K562 (cell line): ENCODE measurements around the gene RBM20. TPM values are rescaled to one million over a fixed set of nuclear protein-coding genes. Genes with fewer than 3 reads are reported as not detected.

Experiments
- ATAC-seq: fragments of 200-7000 bp; cut with Tn5 transposase; 3 replicates; pipeline ENCODE4 v1.9.1; 2020; ENCODE audit warnings: moderate library complexity
- BruUV-seq: library from RNA; stranded (reverse); fragments of 400-500 nt; replicated peaks from 2 replicates; lab custom pipeline; 2021; lab: Mats Ljungman, UMichigan
- CTCF ChIA-PET: fragments of 300-600 bp; formaldehyde crosslinking; extraction: SDS; loops from one replicate; lab custom pipeline; 2021; ENCODE audit warnings: low intra/inter-chr PET ratio; lab: Yijun Ruan, JAX
- POLR2A ChIA-PET: fragments of 300-600, 350-650 bp; sonication (Branson Sonifier 250); formaldehyde crosslinking; extraction: SDS; loops from one replicate; lab custom pipeline; 2021; ENCODE audit warnings: antibody characterized with exemption, inconsistent platforms; lab: Yijun Ruan, JAX
- DNase-seq, 4 experiments: peaks; one replicate each; pipeline versions ENCODE4 v3.0.0 to v3.0.0-alpha.2; 2011 to 2018; ENCODE audit warnings: low spot score in 3 of 4, mixed read lengths in 3 of 4; ENCODE audit errors: extremely low read depth in 1 of 4
- FAIRE-seq: peaks from 2 replicates; lab custom pipeline; 2011; peaks lifted over from hg19 to GRCh38; lab: Jason Lieb, UNC
- H2AFZ ChIP-seq: 2 replicates; pipeline ENCODE4 v1.6.0; 2011; ENCODE audit warnings: low read depth, low read length, control low read depth, inconsistent platforms
- H3K27ac ChIP-seq: fragments of 200-600 bp; 3 replicates; pipeline ENCODE4 v1.8.0; 2011; ENCODE audit warnings: low read depth, mild to moderate bottlenecking, control low read depth, inconsistent platforms, low read length, moderate library complexity, mixed read lengths; ENCODE audit errors: extremely low read depth
- H3K27me3 ChIP-seq, 2 experiments: fragments of 300-600 bp in 1 of 2; 2 replicates in 1 of 2; 3 replicates in 1 of 2; pipeline versions ENCODE4 v1.6.0 to v1.8.0; 2011; ENCODE audit warnings: inconsistent platforms in 2 of 2, low read length in 2 of 2, mild to moderate bottlenecking in 1 of 2, mixed read lengths in 1 of 2, moderate library complexity in 1 of 2; ENCODE audit not compliant: control insufficient read depth in 2 of 2, insufficient read depth in 2 of 2
- H3K36me3 ChIP-seq: fragments of 300-600 bp; 3 replicates; pipeline ENCODE4 v1.8.0; 2011; ENCODE audit warnings: mild to moderate bottlenecking, low read length, inconsistent platforms; ENCODE audit not compliant: control insufficient read depth, insufficient read depth
- H3K4me1 ChIP-seq, 2 experiments: fragments of 200-600 bp in 1 of 2; replicated peaks in 1 of 2; 2 replicates in 1 of 2; 3 replicates in 1 of 2; pipeline versions ENCODE4 v1.5.1 to v1.8.0; 2011; ENCODE audit warnings: inconsistent platforms in 2 of 2, low read length in 2 of 2, mild to moderate bottlenecking in 1 of 2, mixed read lengths in 1 of 2, moderate library complexity in 1 of 2; ENCODE audit not compliant: control insufficient read depth in 2 of 2, insufficient read depth in 2 of 2
- H3K4me2 ChIP-seq: 2 replicates; pipeline ENCODE4 v1.6.1; 2011; ENCODE audit warnings: low read length, control low read depth, inconsistent platforms, mixed read lengths; ENCODE audit not compliant: insufficient read depth
- H3K4me3 ChIP-seq: fragments of 200-600 bp; sonication (generic), shearing (Covaris generic); 2 replicates; pipeline ENCODE4 v1.5.1; 2016; ENCODE audit warnings: control low read depth, inconsistent platforms
- H3K79me2 ChIP-seq: fragments of 200-600 bp; 3 replicates; pipeline ENCODE4 v1.8.0; 2011; ENCODE audit warnings: low read length, inconsistent platforms; ENCODE audit not compliant: control insufficient read depth, insufficient read depth
- H3K9ac ChIP-seq, 2 experiments: 2 replicates each; pipeline versions ENCODE4 v1.6.0 to v1.6.1; 2011; ENCODE audit warnings: low read depth in 2 of 2, low read length in 2 of 2, control low read depth in 1 of 2, inconsistent platforms in 1 of 2, mild to moderate bottlenecking in 1 of 2, mixed read lengths in 1 of 2; ENCODE audit not compliant: insufficient read depth in 1 of 2
- H3K9me1 ChIP-seq: one replicate; pipeline ENCODE4 v1.6.0; 2011; ENCODE audit warnings: inconsistent platforms, mild to moderate bottlenecking, low read length, moderate library complexity; ENCODE audit not compliant: control insufficient read depth, insufficient read depth
- H3K9me3 ChIP-seq: replicated peaks from 2 replicates; pipeline ENCODE4 v1.5.1; 2011; ENCODE audit warnings: low read depth, low read length, inconsistent platforms; ENCODE audit not compliant: control insufficient read depth, insufficient read depth
- H4K20me1 ChIP-seq: replicated peaks from 2 replicates; pipeline ENCODE4 v1.6.1; 2011; ENCODE audit warnings: low read length, inconsistent platforms, mixed read lengths; ENCODE audit not compliant: control insufficient read depth, insufficient read depth
- CXXC5 ChIP-seq: fragments of 250-450 bp; sonication (Bioruptor Pico); IDR thresholded peaks from 2 replicates; pipeline ENCODE4 v1.8.0; 2022; ENCODE audit warnings: inconsistent platforms, mild to moderate bottlenecking, moderate library complexity
- FOSL1 ChIP-seq: fragments of 200-800 bp; sonication (Bioruptor generic); conservative IDR thresholded peaks from 2 replicates; pipeline ENCODE4 v1.6.1; 2016; ENCODE audit warnings: missing genetic modification characterization, missing compliant biosample characterization
- ZSCAN32 ChIP-seq: fragments of 450-650 bp; formaldehyde crosslinking; IDR thresholded peaks from 2 replicates; pipeline ENCODE4 v1.4.0; 2020; ENCODE audit warnings: mild to moderate bottlenecking, moderate library complexity
- in situ Hi-C: fragments of 300-500 bp; cut with MboI; formaldehyde crosslinking; loops from 4 replicates; pipeline ENCODE4 v1.15.0; 2018; ENCODE audit warnings: inconsistent platforms, mixed read lengths
- intact Hi-C: fragments of 100-400 bp; cut with micrococcal nuclease; formaldehyde crosslinking; loops from 2 replicates; pipeline ENCODE4 v1.14.2; 2022
- polyA plus RNA-seq, 8 experiments: library from polyadenylated mRNA; depleted of rRNA in 4 of 8; stranded (reverse) in 5 of 8; unstranded in 3 of 8; fragments of >200 nt; fragmentation: Nextera tagmentation in 2 of 8; fragmentation: Illumina TruSeq in 1 of 8; extraction: Ambion mirVana in 2 of 8; extraction: Trizol in 1 of 8; gene quantifications; 2 replicates each; pipeline versions ENCODE4 v1.2.1 to v1.2.3, GENCODE V29; 2011 to 2014; ENCODE audit warnings: inconsistent platforms in 1 of 8, missing spikeins in 1 of 8
- total RNA-seq, 7 experiments: library from RNA; depleted of rRNA in 6 of 7; stranded (reverse); fragments of >200 nt in 6 of 7; fragmentation: Illumina TruSeq in 2 of 7; extraction: Trizol in 2 of 7; gene quantifications; 2 replicates each; pipeline versions ENCODE4 v1.2.1 to v1.2.3, GENCODE V29; 2011 to 2021; ENCODE audit warnings: low replicate concordance in 1 of 7
- TF ChIP-seq, protein P1 (sequence below): sonication (generic); formaldehyde crosslinking; IDR thresholded peaks from 2 replicates; pipeline ENCODE4 v1.8.0; 2022; ENCODE audit warnings: mild to moderate bottlenecking, missing genetic modification reagents

RBM20 gene
- total and polyA plus RNA-seq, 9 of the 15 experiments (the other 6 are each of a cell fraction or from before 2014, with no cell fraction given), result 0.63 to 5.7 (median 3.2) TPM

DNA sequence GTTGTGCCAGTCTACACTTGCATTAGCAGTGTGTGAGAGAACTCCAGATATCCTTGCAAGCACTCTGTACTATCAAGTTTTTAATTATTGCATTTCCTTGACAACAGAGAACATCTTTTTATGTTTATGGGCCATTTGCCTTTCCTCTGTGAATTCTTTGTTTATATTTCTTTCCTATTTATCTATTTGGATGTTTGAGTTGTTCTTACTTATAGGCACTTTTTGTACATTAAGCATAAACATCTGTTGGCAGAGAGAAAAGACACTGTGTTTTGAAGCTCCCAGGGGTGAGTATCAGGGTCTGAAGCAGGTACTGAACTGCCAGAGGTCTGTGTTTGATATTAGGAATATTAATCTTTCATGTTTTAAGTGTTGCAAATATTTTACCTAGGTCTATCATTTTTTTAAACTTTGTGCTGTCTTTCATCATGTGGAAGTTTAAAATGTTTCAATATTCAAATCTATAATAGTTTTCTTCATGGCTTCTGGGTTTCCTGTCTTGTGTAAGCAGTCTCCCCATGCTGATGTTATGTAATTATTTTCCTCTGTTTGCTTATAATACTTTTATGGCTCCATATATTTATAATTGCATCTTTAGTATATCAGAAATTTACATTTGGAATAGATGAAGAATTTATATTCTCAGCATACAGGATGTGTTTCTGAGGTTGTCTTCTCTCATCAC lies 209.9 kb downstream of the RBM20 start:
- Histone ChIP-seq H3K9me3 (peaks cover 4% of the 10 kb centered on the region; the same call in 1 of the 2 replicates), H3K4me3 (no peak overlapping the region), H3K27me3 (no peaks in the 10 kb centered on the region), H3K9ac (no peak overlapping the region), H3K36me3 (no peaks in the 10 kb centered on the region), H3K27ac (no peak overlapping the region), H3K79me2 (no peaks in the 10 kb centered on the region), H3K4me2 (no peak overlapping the region), H4K20me1 (no peaks in the 10 kb centered on the region), H2AFZ (no peak overlapping the region), H3K9me1 (no peaks in the 10 kb centered on the region), H3K4me1 (peaks cover 9 to 23% of the 10 kb centered on the region in 2 experiments; a peak in 4 of 5 replicates)
- in situ Hi-C loops, result no loop called here
- ChIA-PET POLR2A (no interaction called here), CTCF (no interaction called here)
- DNase-seq (no peak), FAIRE-seq (no peak), ATAC-seq (no peak)
- TF ChIP-seq ZSCAN32 (CRISPR knock-in tag) (no peak), CXXC5 (no peak), FOSL1 (tag) (no peak)
- TF ChIP-seq, protein P1, sequence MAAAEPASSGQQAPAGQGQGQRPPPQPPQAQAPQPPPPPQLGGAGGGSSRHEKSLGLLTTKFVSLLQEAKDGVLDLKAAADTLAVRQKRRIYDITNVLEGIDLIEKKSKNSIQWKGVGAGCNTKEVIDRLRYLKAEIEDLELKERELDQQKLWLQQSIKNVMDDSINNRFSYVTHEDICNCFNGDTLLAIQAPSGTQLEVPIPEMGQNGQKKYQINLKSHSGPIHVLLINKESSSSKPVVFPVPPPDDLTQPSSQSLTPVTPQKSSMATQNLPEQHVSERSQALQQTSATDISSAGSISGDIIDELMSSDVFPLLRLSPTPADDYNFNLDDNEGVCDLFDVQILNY (CRISPR knock-in tag), result no peak
- intact Hi-C loops, result no loop called here
- no TSS peak for BruUV-seq
